Transverse colon (tissue), 4 donors: ENCODE results near the gene MED25. TPM values are rescaled to one million over a fixed set of nuclear protein-coding genes. Genes with fewer than 3 reads are reported as not detected.

Experiments used
- DNase-seq: peaks from one replicate; pipeline ENCODE4 v3.0.0-alpha.2; 2019
- H3K27ac ChIP-seq, 4 donors: fragments of 200-600 bp; sonication (generic); 2 replicates each; pipeline ENCODE4 v1.5.1; 2016 to 2018; ENCODE audit warnings: inconsistent platforms in 4 of 4
- H3K27me3 ChIP-seq: fragments of 200-600 bp; sonication (generic); 2 replicates; pipeline ENCODE4 v1.5.1; 2017; ENCODE audit warnings: inconsistent platforms
- H3K36me3 ChIP-seq, 4 donors: fragments of 200-600 bp; sonication (generic); 2 replicates each; pipeline ENCODE4 v1.5.1; 2017 to 2019; ENCODE audit warnings: inconsistent platforms in 4 of 4
- H3K4me1 ChIP-seq, 4 donors: fragments of 200-600 bp; sonication (generic); 2 replicates each; pipeline ENCODE4 v1.5.1; 2017 to 2020; ENCODE audit warnings: inconsistent platforms in 4 of 4
- H3K4me3 ChIP-seq, 4 donors: fragments of 200-600 bp; sonication (generic); 1 replicate in 1 of 4; 2 replicates in 3 of 4; pipeline versions ENCODE4 v1.5.1 to v1.6.1; 2017 to 2019; ENCODE audit warnings: inconsistent platforms in 4 of 4
- H3K9me3 ChIP-seq, 2 donors: fragments of 200-600 bp; sonication (generic); 2 replicates each; pipeline ENCODE4 v1.5.1; 2017 to 2019; ENCODE audit warnings: inconsistent platforms in 2 of 2
- CTCF ChIP-seq, 5 experiments: fragments of 200-600 bp in 3 of 5; fragments of 450-650 bp in 2 of 5; sonication (generic) in 3 of 5; IDR thresholded peaks; 1 replicate in 2 of 5; 2 replicates in 3 of 5; pipeline ENCODE4 v1.5.1; 2016 to 2017; ENCODE audit warnings: antibody characterized with exemption in 5 of 5, inconsistent platforms in 3 of 5, mild to moderate bottlenecking in 2 of 5, moderate library complexity in 1 of 5
- EP300 ChIP-seq: sonication (generic); formaldehyde crosslinking; IDR thresholded peaks from one replicate; pipeline ENCODE4 v1.6.1; 2017; ENCODE audit warnings: antibody characterized with exemption, low read depth
- POLR2A ChIP-seq: fragments of 450-650 bp; IDR thresholded peaks from one replicate; pipeline ENCODE4 v1.6.1; 2016; ENCODE audit warnings: antibody characterized with exemption, mild to moderate bottlenecking, moderate library complexity
- POLR2AphosphoS5 ChIP-seq, 3 donors: sonication (generic); formaldehyde crosslinking; IDR thresholded peaks; one replicate each; pipeline ENCODE4 v1.6.1; 2016; ENCODE audit warnings: antibody characterized with exemption in 3 of 3
- WGBS, 2 donors: methylation state at CpG; one replicate each; pipeline ENCODE4 v1.1.5; 2018; ENCODE audit warnings: low coverage in 1 of 2; 5-methylcytosine and 5-hydroxymethylcytosine counted together
- in situ Hi-C, 4 donors: fragments of 200-750 bp; cut with MboI; loops; one replicate each; pipeline versions ENCODE4 v1.15.0 to v1.15.1; 2017; ENCODE audit warnings: low sequenced_read_pairs in 3 of 4, low pct_ligation_motif_present in 1 of 4, low pct_unique_long_range_greater_than_20kb in 1 of 4
- intact Hi-C: fragments of 100-400 bp; cut with DNase I; formaldehyde crosslinking; loops from one replicate; pipeline ENCODE4 v1.15.1; 2023; ENCODE audit warnings: low total_unique reads
- total RNA-seq, 4 donors: library from RNA; depleted of rRNA; stranded (reverse); fragments of >200 nt; gene quantifications; one replicate each; pipeline ENCODE4 v1.1.0, GENCODE V29; 2016

Gene MED25
- total RNA-seq, 4 donors from 2014 or later: 26.9 to 46.6 (median 38.7) TPM

GRCh38 chr19:49809941-49810389 lies 8.1 kb upstream of the MED25 start:
- intact Hi-C loops: loop anchor here (5.0 kb wide), 1 partner anchor 43 kb away; the partner anchor contains the start of gene AP2A1
- no peak for TF ChIP-seq CTCF (IDR thresholded peaks at IDR 0.05)
- no peak for TF ChIP-seq POLR2AphosphoS5 (IDR thresholded peaks at IDR 0.05)
- TF ChIP-seq EP300: no peak
- TF ChIP-seq POLR2A: no peak
- peak overlapping the region; percentile 62 to 84 (median 78) for H3K27ac ChIP-seq
- peaks cover 4 to 29% (median 16%) of the 10 kb centered on the region in 4 donors for H3K4me1 ChIP-seq
- H3K9me3 ChIP-seq: no peaks in the 10 kb centered on the region
- H3K36me3 ChIP-seq: no peaks in the 10 kb centered on the region
- in situ Hi-C loops: loop anchor here in 1 of 4 donors (10.0 kb wide), 1 partner anchor 55 kb away; the partner anchor contains the start of gene PNKP
- H3K27me3 ChIP-seq: no peaks in the 10 kb centered on the region
- 87% methylated on average over 5 of the region's 5 CpGs; no CpG with 5 or more reads in 1 of the 2 donors for WGBS, 2 donors
- DNase-seq: no peak
- H3K4me3 ChIP-seq: peak overlapping the region in 1 of 4 donors; percentile 57

- in situ Hi-C loops (loop anchor here in 1 of 4 donors (10.0 kb wide), 1 partner anchor 53 kb away; the partner anchor contains the start of gene PNKP), intact Hi-C loops (no loop called here)
- H3K4me3 ChIP-seq: no peak overlapping the region
- H3K27ac ChIP-seq: no peak overlapping the region
- no peaks in the 10 kb centered on the region for H3K36me3 ChIP-seq
- no peak for DNase-seq
- H3K9me3 ChIP-seq: no peaks in the 10 kb centered on the region
- WGBS, 2 donors: 92 to 93% methylated on average over 4 to 6 of the region's 6 CpGs
- H3K4me1 ChIP-seq: peaks cover 4 to 29% (median 16%) of the 10 kb centered on the region in 4 donors
- H3K27me3 ChIP-seq: no peaks in the 10 kb centered on the region
- no peak for TF ChIP-seq POLR2AphosphoS5 (IDR thresholded peaks at IDR 0.05)
- no peak for TF ChIP-seq POLR2A
- no peak for TF ChIP-seq EP300
These were observed 6.8 kb upstream of the MED25 start for GRCh38 chr19:49811328-49811727.

GRCh38 chr19:49812452-49812996 lies 5.6 kb upstream of the MED25 start:
- H3K9me3 ChIP-seq: no peaks in the 10 kb centered on the region
- H3K27me3 ChIP-seq: no peaks in the 10 kb centered on the region
- peak overlapping the region; percentile 51 to 72 (median 61) for H3K4me3 ChIP-seq
- DNase-seq: no peak
- WGBS, 2 donors: 54% methylated on average over 11 of the region's 11 CpGs; no CpG with 5 or more reads in 1 of the 2 donors
- peak overlapping the region; percentile 82 to 89 (median 88) for H3K27ac ChIP-seq
- in situ Hi-C loops (loop anchor here in 1 of 4 donors (10.0 kb wide), 1 partner anchor 52 kb away; the partner anchor contains the start of gene PNKP), intact Hi-C loops (no loop called here)
- no peaks in the 10 kb centered on the region for H3K36me3 ChIP-seq
- H3K4me1 ChIP-seq: peaks cover 9 to 32% (median 19%) of the 10 kb centered on the region in 4 donors
- no peak for TF ChIP-seq POLR2A
- no peak for TF ChIP-seq EP300
- TF ChIP-seq CTCF (IDR thresholded peaks at IDR 0.05): no peak
- TF ChIP-seq POLR2AphosphoS5 (IDR thresholded peaks at IDR 0.05): no peak

- H3K4me3 ChIP-seq: peak within 1 kb of the TSS; percentile 51 to 72 (median 61)
These were observed 4.9 kb upstream of the MED25 start, which contains the start of gene FUZ for GRCh38 chr19:49812997-49813861. Gene FUZ (minus strand): TSS chr19:49813292. CDS start chr19:49813106, 186 bp downstream.

More at GRCh38 chr19:49812997-49813861, 4.9 kb upstream of the MED25 start, which contains the start of gene FUZ:
- in situ Hi-C loops: loop anchor here in 1 of 4 donors (10.0 kb wide), 1 partner anchor 52 kb away; the partner anchor contains the start of gene PNKP
- H3K27me3 ChIP-seq: no peaks in the 10 kb centered on the region
- no peaks in the 10 kb centered on the region for H3K9me3 ChIP-seq
- peak; percentile 97 for DNase-seq
- intact Hi-C loops: no loop called here
- H3K27ac ChIP-seq: peak within 1 kb of the TSS; percentile 82 to 89 (median 88)
- TF ChIP-seq POLR2AphosphoS5 (IDR thresholded peaks at IDR 0.05) (peak; percentile 15 to 69 (median 50)), EP300 (peak; percentile 7), CTCF (IDR thresholded peaks at IDR 0.05) (peak in 3 of 5 experiments; percentile 19 to 23 (median 21)), POLR2A (peak; percentile 14)
- no peaks in the 10 kb centered on the region for H3K36me3 ChIP-seq
- H3K4me1 ChIP-seq: peaks cover 9 to 32% (median 18%) of the 10 kb centered on the region in 4 donors
- WGBS, 2 donors: 4% methylated on average over 34 of the region's 45 CpGs; no CpG with 5 or more reads in 1 of the 2 donors
